HEK293 (cell line): ENCODE results near the gene TESK2.
A peak's percentile ranks its signal among the peaks of the same experiment; 100 is the strongest.

Source experiments
- CTCF ChIA-PET: fragments of 350-600 bp; formaldehyde crosslinking; extraction: SDS; loops from one replicate; lab custom pipeline; 2021; ENCODE audit warnings: antibody characterized with exemption; lab: Yijun Ruan, JAX
- POLR2A ChIA-PET: fragments of 300-600 bp; formaldehyde crosslinking; extraction: SDS; loops from one replicate; lab custom pipeline; 2020; ENCODE audit warnings: antibody characterized with exemption, inconsistent platforms; lab: Yijun Ruan, JAX
- H3K27ac ChIP-seq: fragments of 200-500 bp; sonication (Bioruptor generic); 2 replicates; pipeline ENCODE4 v1.5.1; 2014; ENCODE audit warnings: low read depth, low read length, control low read depth, inconsistent platforms; ENCODE audit errors: extremely low read depth
- H3K36me3 ChIP-seq, 2 experiments: fragments of 200-500 bp in 1 of 2; sonication (Bioruptor generic) in 1 of 2; 1 replicate in 1 of 2; 2 replicates in 1 of 2; pipeline ENCODE4 v1.5.1; 2014 to 2017; ENCODE audit warnings: inconsistent platforms in 2 of 2, low read length in 2 of 2; ENCODE audit not compliant: control insufficient read depth in 2 of 2, insufficient read depth in 1 of 2
- H3K4me1 ChIP-seq: fragments of 200-500 bp; sonication (Bioruptor generic); 2 replicates; pipeline ENCODE4 v1.5.1; 2014; ENCODE audit warnings: mild to moderate bottlenecking, low read length, inconsistent platforms; ENCODE audit not compliant: control insufficient read depth, insufficient read depth
- H3K4me3 ChIP-seq: 2 replicates; pipeline ENCODE4 v1.5.1; 2011; ENCODE audit warnings: low read depth, mild to moderate bottlenecking, control low read depth, low read length, moderate library complexity
- H3K9me3 ChIP-seq: fragments of 200-500 bp; sonication (Bioruptor generic); 2 replicates; pipeline ENCODE4 v1.5.1; 2014; ENCODE audit warnings: low read depth, low read length, inconsistent platforms; ENCODE audit not compliant: control insufficient read depth, insufficient read depth
- EGR2 ChIP-seq: fragments of 450-650 bp; formaldehyde crosslinking; IDR thresholded peaks from 2 replicates; pipeline ENCODE4 v1.5.1; 2016; ENCODE audit warnings: low read depth, missing biosample characterization, missing genetic modification characterization
- GFI1B ChIP-seq: fragments of 450-650 bp; formaldehyde crosslinking; IDR thresholded peaks from 2 replicates; pipeline ENCODE4 v1.5.1; 2016; ENCODE audit warnings: missing biosample characterization, missing genetic modification characterization
- GLI4 ChIP-seq: fragments of 450-650 bp; formaldehyde crosslinking; IDR thresholded peaks from 2 replicates; pipeline ENCODE4 v1.5.1; 2016; ENCODE audit warnings: missing biosample characterization, missing genetic modification characterization
- KLF8 ChIP-seq: fragments of 450-650 bp; formaldehyde crosslinking; IDR thresholded peaks from 2 replicates; pipeline ENCODE4 v1.5.1; 2016; ENCODE audit warnings: missing biosample characterization, missing genetic modification characterization
- MZF1 ChIP-seq: fragments of 450-650 bp; formaldehyde crosslinking; IDR thresholded peaks from 2 replicates; pipeline ENCODE4 v1.5.1; 2017; ENCODE audit warnings: missing biosample characterization, missing genetic modification characterization, borderline replicate concordance
- SETDB1 ChIP-seq: IDR thresholded peaks from one replicate; pipeline ENCODE4 v1.6.1; 2017; ENCODE audit warnings: mild to moderate bottlenecking, low read length, moderate library complexity, mixed read lengths; ENCODE audit not compliant: insufficient read length
- YY2 ChIP-seq: fragments of 450-650 bp; formaldehyde crosslinking; IDR thresholded peaks from 2 replicates; pipeline ENCODE4 v1.5.1; 2016; ENCODE audit warnings: missing biosample characterization, missing genetic modification characterization
- ZBTB17 ChIP-seq: fragments of 450-650 bp; formaldehyde crosslinking; IDR thresholded peaks from 2 replicates; pipeline ENCODE4 v1.5.1; 2016; ENCODE audit warnings: missing biosample characterization, missing genetic modification characterization
- ZBTB20 ChIP-seq: fragments of 450-650 bp; formaldehyde crosslinking; IDR thresholded peaks from 2 replicates; pipeline ENCODE4 v1.5.1; 2016; ENCODE audit warnings: missing biosample characterization, missing genetic modification characterization
- ZBTB21 ChIP-seq: fragments of 450-650 bp; formaldehyde crosslinking; IDR thresholded peaks from 2 replicates; pipeline ENCODE4 v1.5.1; 2017; ENCODE audit warnings: missing biosample characterization, missing genetic modification characterization
- ZBTB48 ChIP-seq: fragments of 450-650 bp; formaldehyde crosslinking; IDR thresholded peaks from 2 replicates; pipeline ENCODE4 v1.5.1; 2016; ENCODE audit warnings: missing biosample characterization, missing genetic modification characterization
- ZFP3 ChIP-seq: fragments of 450-650 bp; formaldehyde crosslinking; IDR thresholded peaks from 2 replicates; pipeline ENCODE4 v1.5.1; 2016; ENCODE audit warnings: low read depth, missing biosample characterization, missing genetic modification characterization
- ZNF121 ChIP-seq: fragments of 450-650 bp; formaldehyde crosslinking; IDR thresholded peaks from 2 replicates; pipeline ENCODE4 v1.5.1; 2016; ENCODE audit warnings: missing biosample characterization, missing genetic modification characterization
- ZNF132 ChIP-seq: fragments of 450-650 bp; formaldehyde crosslinking; IDR thresholded peaks from 2 replicates; pipeline ENCODE4 v1.5.1; 2017; ENCODE audit warnings: missing biosample characterization, missing genetic modification characterization, borderline replicate concordance
- ZNF138 ChIP-seq: fragments of 450-650 bp; formaldehyde crosslinking; IDR thresholded peaks from 2 replicates; pipeline ENCODE4 v1.5.1; 2016; ENCODE audit warnings: missing biosample characterization, missing genetic modification characterization, borderline replicate concordance
- ZNF155 ChIP-seq: fragments of 450-650 bp; formaldehyde crosslinking; IDR thresholded peaks from 2 replicates; pipeline ENCODE4 v1.5.1; 2016; ENCODE audit warnings: missing biosample characterization, missing genetic modification characterization
- ZNF16 ChIP-seq: fragments of 450-650 bp; formaldehyde crosslinking; IDR thresholded peaks from 2 replicates; pipeline ENCODE4 v1.5.1; 2016; ENCODE audit warnings: low read depth, missing biosample characterization, missing genetic modification characterization
- ZNF214 ChIP-seq: fragments of 450-650 bp; formaldehyde crosslinking; IDR thresholded peaks from 2 replicates; pipeline ENCODE4 v1.5.1; 2017; ENCODE audit warnings: missing biosample characterization, mild to moderate bottlenecking, missing genetic modification characterization, borderline replicate concordance
- ZNF221 ChIP-seq: fragments of 450-650 bp; formaldehyde crosslinking; IDR thresholded peaks from 2 replicates; pipeline ENCODE4 v1.5.1; 2017; ENCODE audit warnings: missing biosample characterization, missing genetic modification characterization, borderline replicate concordance
- ZNF274 ChIP-seq, 2 experiments: fragments of 200-500 bp in 1 of 2; fragments of 450-650 bp in 1 of 2; sonication (Bioruptor generic) in 1 of 2; formaldehyde crosslinking in 1 of 2; IDR thresholded peaks; 2 replicates each; pipeline versions ENCODE4 v1.5.1 to v1.6.1; 2014 to 2016; ENCODE audit warnings: borderline replicate concordance in 1 of 2, inconsistent platforms in 1 of 2, low read length in 1 of 2, missing biosample characterization in 1 of 2, missing genetic modification characterization in 1 of 2
- ZNF292 ChIP-seq: fragments of 450-650 bp; formaldehyde crosslinking; IDR thresholded peaks from 2 replicates; pipeline ENCODE4 v1.5.1; 2016; ENCODE audit warnings: low read depth, missing biosample characterization, missing genetic modification characterization, borderline replicate concordance
- ZNF366 ChIP-seq: fragments of 450-650 bp; formaldehyde crosslinking; conservative IDR thresholded peaks from 2 replicates; pipeline ENCODE4 v1.5.1; 2016; ENCODE audit warnings: missing biosample characterization, missing genetic modification characterization
- ZNF433 ChIP-seq: fragments of 450-650 bp; formaldehyde crosslinking; IDR thresholded peaks from 2 replicates; pipeline ENCODE4 v1.5.1; 2016; ENCODE audit warnings: missing biosample characterization, missing genetic modification characterization, low read depth
- ZNF473 ChIP-seq: fragments of 450-650 bp; formaldehyde crosslinking; IDR thresholded peaks from 2 replicates; pipeline ENCODE4 v1.5.1; 2017; ENCODE audit warnings: missing biosample characterization, missing genetic modification characterization
- ZNF549 ChIP-seq: fragments of 450-650 bp; IDR thresholded peaks from 2 replicates; pipeline ENCODE4 v1.5.1; 2018; ENCODE audit warnings: missing biosample characterization, missing genetic modification characterization, mild to moderate bottlenecking, inconsistent platforms, moderate library complexity
- ZNF560 ChIP-seq: fragments of 450-650 bp; formaldehyde crosslinking; IDR thresholded peaks from 2 replicates; pipeline ENCODE4 v1.5.1; 2017; ENCODE audit warnings: missing biosample characterization, missing genetic modification characterization, borderline replicate concordance
- ZSCAN18 ChIP-seq: fragments of 450-650 bp; formaldehyde crosslinking; IDR thresholded peaks from 2 replicates; pipeline ENCODE4 v1.5.1; 2016; ENCODE audit warnings: missing biosample characterization, missing genetic modification characterization
- TF ChIP-seq, protein P1 (sequence below): fragments of 450-650 bp; formaldehyde crosslinking; IDR thresholded peaks from 2 replicates; pipeline ENCODE4 v1.5.1; 2016; ENCODE audit warnings: missing biosample characterization, missing genetic modification characterization
- TF ChIP-seq, protein P2 (sequence below): fragments of 450-650 bp; IDR thresholded peaks from 2 replicates; pipeline ENCODE4 v1.5.1; 2018; ENCODE audit warnings: missing biosample characterization, mild to moderate bottlenecking, missing genetic modification characterization

The TESK2 gene

GRCh38 chr1:45465277-45465676 is 25.7 kb downstream of the TESK2 start:
- Histone ChIP-seq H3K4me3 (no peak overlapping the region), H3K4me1 (no peaks in the 10 kb centered on the region), H3K36me3 (no peaks in the 10 kb centered on the region), H3K27ac (no peak overlapping the region), H3K9me3 (no peaks in the 10 kb centered on the region)
- CTCF ChIA-PET, result no interaction called here
- POLR2A ChIA-PET, result interaction anchor here (0.7 kb wide), 1 partner anchor 125 kb away, joined by 3 read pairs; no protein-coding TSS in a partner anchor
- TF ChIP-seq ZNF366 (tag by site-specific recombination) (peak; percentile 76), ZBTB48 (tag by site-specific recombination) (no peak), ZNF549 (tag by site-specific recombination) (no peak), GFI1B (no peak), SETDB1 (no peak), ZNF274 (IDR thresholded peaks at IDR 0.05; ENCODE audit: low read length) (no peak), ZNF274 (tag by site-specific recombination; IDR thresholded peaks at IDR 0.05; ENCODE audit: borderline replicate concordance) (no peak), ZFP3 (tag by site-specific recombination) (no peak)

DNA sequence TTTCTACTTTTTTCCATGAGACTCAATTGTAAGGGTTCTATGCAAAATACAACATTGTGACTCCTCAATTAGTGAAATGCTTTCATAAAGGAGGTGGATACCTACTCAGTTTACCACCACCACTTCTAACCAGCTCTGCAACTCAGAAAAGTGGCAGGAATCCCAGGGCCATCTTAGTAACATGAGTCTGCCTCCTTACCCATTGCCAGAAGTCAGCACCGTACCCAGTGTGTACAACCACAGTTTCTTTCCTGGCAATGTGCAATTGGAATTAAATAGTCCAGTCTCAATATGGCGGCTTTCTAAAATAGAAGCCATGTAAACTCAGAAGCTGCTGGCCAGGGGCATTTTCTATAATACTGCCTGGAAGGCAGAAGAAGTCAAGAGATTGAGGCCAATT is 32.1 kb downstream of the TESK2 start:
- ChIA-PET CTCF (interaction anchor here (2.3 kb wide), 1 partner anchor 444 kb away, joined by 5 read pairs; no protein-coding TSS in a partner anchor), POLR2A (interaction anchor here (0.5 to 0.8 kb wide), 2 partner anchors 14 to 63 kb away, joined by 3 to 6 read pairs; partner anchors contain the start of gene PRDX1)
- no peak overlapping the region for H3K4me3 ChIP-seq
- TF ChIP-seq ZNF433 (tag by site-specific recombination), result no peak
- TF ChIP-seq ZNF473 (tag by site-specific recombination), result no peak
- TF ChIP-seq ZNF292 (tag by site-specific recombination), result no peak
- no peak for TF ChIP-seq ZNF138 (tag by site-specific recombination)
- TF ChIP-seq ZBTB21 (tag by site-specific recombination), result no peak
- no peak for TF ChIP-seq KLF8 (tag by site-specific recombination)
- TF ChIP-seq, protein P1, sequence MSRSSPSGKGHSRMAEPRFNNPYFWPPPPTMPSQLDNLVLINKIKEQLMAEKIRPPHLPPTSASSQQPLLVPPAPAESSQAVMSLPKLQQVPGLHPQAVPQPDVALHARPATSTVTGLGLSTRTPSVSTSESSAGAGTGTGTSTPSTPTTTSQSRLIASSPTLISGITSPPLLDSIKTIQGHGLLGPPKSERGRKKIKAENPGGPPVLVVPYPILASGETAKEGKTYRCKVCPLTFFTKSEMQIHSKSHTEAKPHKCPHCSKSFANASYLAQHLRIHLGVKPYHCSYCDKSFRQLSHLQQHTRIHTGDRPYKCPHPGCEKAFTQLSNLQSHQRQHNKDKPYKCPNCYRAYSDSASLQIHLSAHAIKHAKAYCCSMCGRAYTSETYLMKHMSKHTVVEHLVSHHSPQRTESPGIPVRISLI, result no peak
- TF ChIP-seq ZNF16 (tag by site-specific recombination), result no peak
- no peak for TF ChIP-seq ZNF155 (tag by site-specific recombination)
- TF ChIP-seq ZNF132, result no peak
- TF ChIP-seq ZSCAN18 (tag by site-specific recombination), result no peak
- TF ChIP-seq YY2 (tag by site-specific recombination), result no peak
- H3K27ac ChIP-seq, result no peak overlapping the region
- H3K9me3 ChIP-seq, result no peaks in the 10 kb centered on the region
- H3K4me1 ChIP-seq, result no peaks in the 10 kb centered on the region
- no peaks in the 10 kb centered on the region for H3K36me3 ChIP-seq

DNA sequence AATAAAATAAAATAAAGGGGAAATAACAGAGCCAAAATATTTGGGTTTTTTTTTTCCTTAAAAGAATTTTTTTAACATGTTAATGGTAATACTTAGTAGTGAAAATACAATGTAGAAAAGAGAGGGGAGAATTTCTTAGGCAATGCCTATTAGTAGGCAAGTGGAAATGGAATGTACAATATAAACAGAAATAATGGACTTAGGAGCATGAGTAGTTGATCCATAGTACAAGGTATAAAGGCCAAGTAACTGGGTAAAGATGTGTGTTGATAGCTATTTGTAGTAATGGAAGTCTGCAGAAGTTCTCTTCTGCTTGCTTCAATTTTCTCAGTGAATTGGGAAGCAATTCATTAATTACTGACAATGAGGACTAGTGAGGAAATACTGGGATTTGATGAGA is 34.4 kb downstream of the TESK2 start:
- Histone ChIP-seq H3K36me3 (no peaks in the 10 kb centered on the region), H3K9me3 (no peaks in the 10 kb centered on the region), H3K4me1 (no peaks in the 10 kb centered on the region), H3K4me3 (no peak overlapping the region), H3K27ac (no peak overlapping the region)
- CTCF ChIA-PET, result no interaction called here
- POLR2A ChIA-PET, result no interaction called here
- no peak for TF ChIP-seq EGR2 (tag by site-specific recombination)
- TF ChIP-seq ZNF274 (IDR thresholded peaks at IDR 0.05; ENCODE audit: low read length), result no peak
- TF ChIP-seq ZNF274 (tag by site-specific recombination; IDR thresholded peaks at IDR 0.05; ENCODE audit: borderline replicate concordance), result no peak
- TF ChIP-seq ZNF221 (tag by site-specific recombination), result no peak
- no peak for TF ChIP-seq MZF1
- no peak for TF ChIP-seq ZNF214 (tag by site-specific recombination)
- no peak for TF ChIP-seq ZBTB20
- no peak for TF ChIP-seq GLI4 (tag by site-specific recombination)
- TF ChIP-seq ZNF560 (tag by site-specific recombination), result no peak
- TF ChIP-seq, protein P2, sequence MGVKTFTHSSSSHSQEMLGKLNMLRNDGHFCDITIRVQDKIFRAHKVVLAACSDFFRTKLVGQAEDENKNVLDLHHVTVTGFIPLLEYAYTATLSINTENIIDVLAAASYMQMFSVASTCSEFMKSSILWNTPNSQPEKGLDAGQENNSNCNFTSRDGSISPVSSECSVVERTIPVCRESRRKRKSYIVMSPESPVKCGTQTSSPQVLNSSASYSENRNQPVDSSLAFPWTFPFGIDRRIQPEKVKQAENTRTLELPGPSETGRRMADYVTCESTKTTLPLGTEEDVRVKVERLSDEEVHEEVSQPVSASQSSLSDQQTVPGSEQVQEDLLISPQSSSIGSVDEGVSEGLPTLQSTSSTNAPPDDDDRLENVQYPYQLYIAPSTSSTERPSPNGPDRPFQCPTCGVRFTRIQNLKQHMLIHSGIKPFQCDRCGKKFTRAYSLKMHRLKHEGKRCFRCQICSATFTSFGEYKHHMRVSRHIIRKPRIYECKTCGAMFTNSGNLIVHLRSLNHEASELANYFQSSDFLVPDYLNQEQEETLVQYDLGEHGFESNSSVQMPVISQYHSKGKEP (tag by site-specific recombination), result no peak
- TF ChIP-seq ZBTB17 (tag by site-specific recombination), result no peak
- no peak for TF ChIP-seq ZNF121 (tag by site-specific recombination)
